Esophagus muscularis mucosa (tissue), 4 donors: ENCODE data around the gene FERMT3. TPM values are rescaled to one million over a fixed set of nuclear protein-coding genes. Genes with fewer than 3 reads are reported as not detected.

Source experiments
- DNase-seq: peaks from one replicate; pipeline ENCODE4 v3.0.0-alpha.2; 2017; ENCODE audit errors: extremely low spot score
- H3K27ac ChIP-seq, 4 donors: fragments of 200-600 bp; sonication (generic); replicated peaks in 1 of 4; 1 replicate in 3 of 4; 2 replicates in 1 of 4; pipeline ENCODE4 v1.5.1; 2016 to 2019; ENCODE audit warnings: mild to moderate bottlenecking in 1 of 4
- H3K27me3 ChIP-seq, 4 donors: fragments of 200-600 bp; sonication (generic); one replicate each; pipeline versions ENCODE4 v1.5.1 to v1.6.0; 2016 to 2019
- H3K36me3 ChIP-seq, 4 donors: fragments of 200-600 bp; sonication (generic); one replicate each; pipeline ENCODE4 v1.5.1; 2016 to 2019
- H3K4me1 ChIP-seq, 4 donors: fragments of 200-600 bp; sonication (generic); one replicate each; pipeline ENCODE4 v1.5.1; 2016 to 2019
- H3K4me3 ChIP-seq, 4 donors: fragments of 200-600 bp; sonication (generic); 1 replicate in 2 of 4; 2 replicates in 2 of 4; pipeline ENCODE4 v1.5.1; 2016 to 2019; ENCODE audit warnings: mild to moderate bottlenecking in 4 of 4, moderate library complexity in 1 of 4
- H3K9me3 ChIP-seq, 4 donors: fragments of 200-600 bp; sonication (generic); 1 replicate in 3 of 4; 2 replicates in 1 of 4; pipeline ENCODE4 v1.5.1; 2016 to 2019
- CTCF ChIP-seq, 3 experiments: fragments of 200-600 bp in 2 of 3; fragments of 450-650 bp in 1 of 3; sonication (generic) in 2 of 3; IDR thresholded peaks; one replicate each; pipeline ENCODE4 v1.5.1; 2017 to 2019; ENCODE audit warnings: antibody characterized with exemption in 3 of 3, mild to moderate bottlenecking in 2 of 3, moderate library complexity in 1 of 3
- EP300 ChIP-seq: sonication (generic); formaldehyde crosslinking; IDR thresholded peaks from one replicate; pipeline ENCODE4 v1.6.1; 2017; ENCODE audit warnings: antibody characterized with exemption
- POLR2A ChIP-seq: fragments of 450-650 bp; IDR thresholded peaks from one replicate; pipeline ENCODE4 v1.6.1; 2017; ENCODE audit warnings: antibody characterized with exemption, moderate library complexity, mild to moderate bottlenecking, low read depth
- POLR2AphosphoS5 ChIP-seq, 2 donors: sonication (generic); formaldehyde crosslinking; IDR thresholded peaks; one replicate each; pipeline ENCODE4 v1.6.1; 2017; ENCODE audit warnings: antibody characterized with exemption in 2 of 2
- WGBS: methylation state at CpG from one replicate; pipeline ENCODE4 v1.1.5; 2018; 5-methylcytosine and 5-hydroxymethylcytosine counted together
- intact Hi-C: fragments of 100-400 bp; cut with DNase I; formaldehyde crosslinking; loops from one replicate; pipeline ENCODE4 v1.15.1; 2023
- total RNA-seq, 4 donors: library from RNA; depleted of rRNA; stranded (reverse); fragments of >200 nt; gene quantifications; one replicate each; pipeline versions ENCODE4 v1.1.0 to v1.2.1, GENCODE V29; 2016

Gene FERMT3
- total RNA-seq, 4 donors from 2014 or later, result 12.9 to 35.5 (median 15.5) TPM

GRCh38 chr11:64208796-64209562, 2.5 kb downstream of the FERMT3 start:
- DNase-seq, result no peak
- 77% methylated on average over 18 of the region's 18 CpGs for WGBS
- no peak for TF ChIP-seq POLR2A
- no peak for TF ChIP-seq CTCF (IDR thresholded peaks at IDR 0.05)
- TF ChIP-seq POLR2AphosphoS5 (IDR thresholded peaks at IDR 0.05), result no peak
- no peak for TF ChIP-seq EP300
- H3K27me3 ChIP-seq, result no peaks in the 10 kb centered on the region
- peak overlapping the region in 3 of 4 donors; percentile 71 to 81 (median 78) for H3K27ac ChIP-seq
- H3K4me1 ChIP-seq, result peaks cover 18 to 46% (median 34%) of the 10 kb centered on the region in 4 donors
- intact Hi-C loops, result no loop called here
- no peaks in the 10 kb centered on the region for H3K9me3 ChIP-seq
- H3K36me3 ChIP-seq, result peaks cover 6 to 55% (median 40%) of the 10 kb centered on the region in 4 donors
- H3K4me3 ChIP-seq, result no peak overlapping the region

- Histone ChIP-seq H3K9me3 (no peaks in the 10 kb centered on the region), H3K36me3 (peaks cover 4 to 49% (median 37%) of the 10 kb centered on the region in 4 donors), H3K27ac (no peak overlapping the region), H3K4me1 (peaks cover 13 to 41% (median 28%) of the 10 kb centered on the region in 4 donors), H3K27me3 (no peaks in the 10 kb centered on the region), H3K4me3 (no peak overlapping the region)
- intact Hi-C loops, result no loop called here
- no peak for DNase-seq
- 91% methylated on average over 7 of the region's 8 CpGs for WGBS
- TF ChIP-seq POLR2A, result no peak
- no peak for TF ChIP-seq EP300
Measured at GRCh38 chr11:64209563-64209843, 3.0 kb downstream of the FERMT3 start.

- no peak overlapping the region for H3K27ac ChIP-seq
- no peaks in the 10 kb centered on the region for H3K27me3 ChIP-seq
- DNase-seq, result no peak
- H3K9me3 ChIP-seq, result no peaks in the 10 kb centered on the region
- peaks cover 9 to 32% (median 21%) of the 10 kb centered on the region in 4 donors for H3K4me1 ChIP-seq
- no peak overlapping the region for H3K4me3 ChIP-seq
- WGBS, result 89% methylated on average over 23 of the region's 24 CpGs
- TF ChIP-seq CTCF (IDR thresholded peaks at IDR 0.05) (no peak), POLR2AphosphoS5 (IDR thresholded peaks at IDR 0.05) (no peak), EP300 (no peak), POLR2A (no peak)
- intact Hi-C loops, result no loop called here
- peaks cover 3 to 42% (median 31%) of the 10 kb centered on the region in 4 donors for H3K36me3 ChIP-seq
Measured at GRCh38 chr11:64210301-64211020, 3.9 kb downstream of the FERMT3 start.

- intact Hi-C loops, result no loop called here
- DNase-seq, result no peak
- H3K4me1 ChIP-seq, result peaks cover 9 to 26% (median 21%) of the 10 kb centered on the region in 4 donors
- no peak overlapping the region for H3K27ac ChIP-seq
- H3K36me3 ChIP-seq, result peaks cover 0 to 33% (median 23%) of the 10 kb centered on the region in 4 donors
- H3K9me3 ChIP-seq, result no peaks in the 10 kb centered on the region
- 91% methylated on average over 19 of the region's 30 CpGs for whole genome bisulfite sequencing
- H3K4me3 ChIP-seq, result no peak overlapping the region
- TF ChIP-seq CTCF (IDR thresholded peaks at IDR 0.05) (no peak), POLR2AphosphoS5 (IDR thresholded peaks at IDR 0.05) (no peak), EP300 (no peak), POLR2A (no peak)
- H3K27me3 ChIP-seq, result no peaks in the 10 kb centered on the region
Measured at GRCh38 chr11:64211181-64211872, 4.8 kb downstream of the FERMT3 start.

GRCh38 chr11:64216879-64217278, 10.4 kb downstream of the FERMT3 start:
- Histone ChIP-seq H3K4me1 (no peaks in the 10 kb centered on the region), H3K27ac (no peak overlapping the region), H3K27me3 (no peaks in the 10 kb centered on the region), H3K36me3 (peaks cover 0 to 27% (median 23%) of the 10 kb centered on the region in 4 donors), H3K4me3 (no peak overlapping the region), H3K9me3 (no peaks in the 10 kb centered on the region)
- intact Hi-C loops, result no loop called here
- 95% methylated on average over 6 of the region's 6 CpGs for WGBS
- DNase-seq, result no peak
- TF ChIP-seq POLR2AphosphoS5 (IDR thresholded peaks at IDR 0.05), result no peak
- no peak for TF ChIP-seq POLR2A
- no peak for TF ChIP-seq CTCF (IDR thresholded peaks at IDR 0.05)
- no peak for TF ChIP-seq EP300
